Astrocyte of the cerebellum (primary cell): Measurements from ENCODE around the gene PEX11G.

Experiments
- DNase-seq: peaks from one replicate; pipeline ENCODE4 v3.0.0-alpha.2; 2011; ENCODE audit warnings: low read depth
- H3K4me3 ChIP-seq: 2 replicates; pipeline ENCODE4 v1.5.1; 2011; ENCODE audit warnings: mild to moderate bottlenecking, low read depth, low read length, moderate library complexity
- CTCF ChIP-seq: IDR thresholded peaks from 2 replicates; pipeline ENCODE4 v1.5.1; 2012; ENCODE audit warnings: low read length, low read depth, moderate library complexity, mild to moderate bottlenecking; ENCODE audit errors: missing control alignments
- in situ Hi-C: cut with HindIII; loops from 2 replicates; pipeline ENCODE4 v1.10.0; 2017; ENCODE audit warnings: low sequenced_read_pairs

PEX11G gene

GRCh38 chr19:7445104-7445503, 43.7 kb downstream of the PEX11G start:
- no peak overlapping the region for H3K4me3 ChIP-seq
- no peak for DNase-seq

GRCh38 chr19:7444042-7444441, 44.8 kb downstream of the PEX11G start:
- no peak overlapping the region for H3K4me3 ChIP-seq
- no peak for DNase-seq
- no peak for TF ChIP-seq CTCF
- in situ Hi-C loops: no loop called here

More at GRCh38 chr19:7445104-7445503, 43.7 kb downstream of the PEX11G start:
- TF ChIP-seq CTCF: no peak
- in situ Hi-C loops: no loop called here

- TF ChIP-seq CTCF: no peak
- no peak overlapping the region for H3K4me3 ChIP-seq
- in situ Hi-C loops: no loop called here
- DNase-seq: no peak
Measured at GRCh38 chr19:7442423-7442822, 46.4 kb downstream of the PEX11G start.

GRCh38 chr19:7441468-7442146, 47.2 kb downstream of the PEX11G start:
- in situ Hi-C loops: no loop called here
- no peak for TF ChIP-seq CTCF
- no peak for DNase-seq
- H3K4me3 ChIP-seq: no peak overlapping the region

- in situ Hi-C loops: no loop called here
- TF ChIP-seq CTCF: no peak
Measured at GRCh38 chr19:7440188-7440975, 48.5 kb downstream of the PEX11G start.

GRCh38 chr19:7435586-7435985, 53.2 kb downstream of the PEX11G start:
- H3K4me3 ChIP-seq: no peak overlapping the region
- in situ Hi-C loops: no loop called here
- DNase-seq: no peak
- no peak for TF ChIP-seq CTCF

More at GRCh38 chr19:7440188-7440975, 48.5 kb downstream of the PEX11G start:
- no peak overlapping the region for H3K4me3 ChIP-seq
- no peak for DNase-seq
